CD1c-positive myeloid dendritic cell (primary cell): ENCODE measurements around the gene ADAMTS10.
"Not testable (repeated sequence)": the region's sequence is repeated elsewhere in the genome, so short reads cannot be mapped to it uniquely, and the experiment has no call there.

Experiments used
- DNase-seq: peaks from one replicate; pipeline ENCODE4 v3.0.0-alpha.2; 2016; ENCODE audit errors: extremely low spot score

ADAMTS10 gene

GRCh38 chr19:8593931-8594330 is 16.6 kb downstream of the ADAMTS10 start:
- DNase-seq: no peak

GRCh38 chr19:8592231-8593009 is 18.1 kb downstream of the ADAMTS10 start:
- DNase-seq: peak; percentile 87

GRCh38 chr19:8589177-8589714 is 21.3 kb downstream of the ADAMTS10 start:
- DNase-seq: no peak

- peak; percentile 52 for DNase-seq
These were observed 24.4 kb downstream of the ADAMTS10 start for GRCh38 chr19:8585894-8586750.

GRCh38 chr19:8584965-8585893 is 25.3 kb downstream of the ADAMTS10 start:
- DNase-seq: no peak

GRCh38 chr19:8580710-8581281 is 29.7 kb downstream of the ADAMTS10 start:
- peak; percentile 93 for DNase-seq

- peak; percentile 86 for DNase-seq
These were observed 31.8 kb downstream of the ADAMTS10 start for GRCh38 chr19:8578642-8579265.

- no peak for DNase-seq
These were observed 32.8 kb downstream of the ADAMTS10 start for GRCh38 chr19:8577741-8578140.

- peak; percentile 78 for DNase-seq
These were observed 33.3 kb downstream of the ADAMTS10 start, which contains the start of gene MYO1F for GRCh38 chr19:8577247-8577646. TSS of gene MYO1F (minus strand) at chr19:8577442. CDS start at chr19:8577309, 133 bp downstream.

- DNase-seq: peak; percentile 79
These were observed 34.1 kb downstream of the ADAMTS10 start for GRCh38 chr19:8576273-8576993.

- peak; percentile 39 for DNase-seq
These were observed 35.0 kb downstream of the ADAMTS10 start for GRCh38 chr19:8575467-8575997.

GRCh38 chr19:8574619-8574922 is 35.9 kb downstream of the ADAMTS10 start:
- DNase-seq: not testable (repeated sequence)

- no peak for DNase-seq
These were observed 37.2 kb downstream of the ADAMTS10 start for GRCh38 chr19:8573316-8573715.

GRCh38 chr19:8571006-8571411 is 39.5 kb downstream of the ADAMTS10 start:
- DNase-seq: peak; percentile 89

GRCh38 chr19:8569066-8569771 is 41.3 kb downstream of the ADAMTS10 start:
- DNase-seq: peak; percentile 92

GRCh38 chr19:8567522-8568172 is 42.9 kb downstream of the ADAMTS10 start:
- peak; percentile 81 for DNase-seq

GRCh38 chr19:8566855-8567254 is 43.7 kb downstream of the ADAMTS10 start:
- no peak for DNase-seq

GRCh38 chr19:8564866-8565265 is 45.6 kb downstream of the ADAMTS10 start:
- DNase-seq: peak; percentile 48
